Fibroblast of villous mesenchyme (primary cell): ENCODE results near the gene TMEM252. TPM values are rescaled to one million over a fixed set of nuclear protein-coding genes. Genes with fewer than 3 reads are reported as not detected.

Source experiments
- DNase-seq: peaks from one replicate; pipeline ENCODE4 v3.0.0-alpha.2; 2010; ENCODE audit warnings: low read depth
- H3K4me3 ChIP-seq: 2 replicates; pipeline ENCODE4 v1.5.1; 2011; ENCODE audit warnings: low read depth, mild to moderate bottlenecking, low read length
- total RNA-seq: library from RNA; depleted of rRNA; stranded (reverse); fragments of >200 nt; gene quantifications from 2 replicates; pipeline ENCODE4 v1.2.3, GENCODE V29; 2012
- TF ChIP-seq, protein P1 (sequence below): IDR thresholded peaks from 2 replicates; pipeline ENCODE4 v1.5.1; 2012; ENCODE audit warnings: low read depth, mild to moderate bottlenecking, low read length; ENCODE audit not compliant: insufficient read depth

Gene TMEM252
- total RNA-seq, 1 donor: not detected

- H3K4me3 ChIP-seq: no peak overlapping the region
- no peak for DNase-seq
- TF ChIP-seq, protein P1, sequence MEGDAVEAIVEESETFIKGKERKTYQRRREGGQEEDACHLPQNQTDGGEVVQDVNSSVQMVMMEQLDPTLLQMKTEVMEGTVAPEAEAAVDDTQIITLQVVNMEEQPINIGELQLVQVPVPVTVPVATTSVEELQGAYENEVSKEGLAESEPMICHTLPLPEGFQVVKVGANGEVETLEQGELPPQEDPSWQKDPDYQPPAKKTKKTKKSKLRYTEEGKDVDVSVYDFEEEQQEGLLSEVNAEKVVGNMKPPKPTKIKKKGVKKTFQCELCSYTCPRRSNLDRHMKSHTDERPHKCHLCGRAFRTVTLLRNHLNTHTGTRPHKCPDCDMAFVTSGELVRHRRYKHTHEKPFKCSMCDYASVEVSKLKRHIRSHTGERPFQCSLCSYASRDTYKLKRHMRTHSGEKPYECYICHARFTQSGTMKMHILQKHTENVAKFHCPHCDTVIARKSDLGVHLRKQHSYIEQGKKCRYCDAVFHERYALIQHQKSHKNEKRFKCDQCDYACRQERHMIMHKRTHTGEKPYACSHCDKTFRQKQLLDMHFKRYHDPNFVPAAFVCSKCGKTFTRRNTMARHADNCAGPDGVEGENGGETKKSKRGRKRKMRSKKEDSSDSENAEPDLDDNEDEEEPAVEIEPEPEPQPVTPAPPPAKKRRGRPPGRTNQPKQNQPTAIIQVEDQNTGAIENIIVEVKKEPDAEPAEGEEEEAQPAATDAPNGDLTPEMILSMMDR: no peak
Observed at GRCh38 chr9:68523367-68523936, 17.2 kb downstream of the TMEM252 start.

DNA sequence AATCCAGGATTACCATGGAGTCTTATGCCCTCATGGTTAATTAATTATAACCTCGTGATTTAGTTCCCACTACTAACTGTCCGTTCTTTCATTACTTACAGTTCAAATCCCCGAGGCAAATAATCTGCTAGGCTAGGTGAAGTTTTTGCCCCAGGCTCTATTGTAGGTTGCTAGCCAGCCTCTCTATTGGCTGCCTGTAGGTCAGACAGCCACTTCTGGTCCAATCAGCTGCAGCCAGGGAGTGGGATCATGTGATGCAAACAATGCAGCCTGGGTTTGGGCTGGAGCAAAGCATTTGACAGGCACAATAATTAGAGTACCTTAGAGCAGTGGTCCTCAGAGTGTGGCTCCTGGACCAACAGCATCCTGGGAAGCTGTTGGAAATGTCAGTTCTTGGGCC is 17.7 kb downstream of the TMEM252 start:
- no peak overlapping the region for H3K4me3 ChIP-seq
- no peak for DNase-seq
- TF ChIP-seq, protein P1: no peak

- H3K4me3 ChIP-seq: no peak overlapping the region
- no peak for DNase-seq
Observed at GRCh38 chr9:68522131-68522530, 18.6 kb downstream of the TMEM252 start.

DNA sequence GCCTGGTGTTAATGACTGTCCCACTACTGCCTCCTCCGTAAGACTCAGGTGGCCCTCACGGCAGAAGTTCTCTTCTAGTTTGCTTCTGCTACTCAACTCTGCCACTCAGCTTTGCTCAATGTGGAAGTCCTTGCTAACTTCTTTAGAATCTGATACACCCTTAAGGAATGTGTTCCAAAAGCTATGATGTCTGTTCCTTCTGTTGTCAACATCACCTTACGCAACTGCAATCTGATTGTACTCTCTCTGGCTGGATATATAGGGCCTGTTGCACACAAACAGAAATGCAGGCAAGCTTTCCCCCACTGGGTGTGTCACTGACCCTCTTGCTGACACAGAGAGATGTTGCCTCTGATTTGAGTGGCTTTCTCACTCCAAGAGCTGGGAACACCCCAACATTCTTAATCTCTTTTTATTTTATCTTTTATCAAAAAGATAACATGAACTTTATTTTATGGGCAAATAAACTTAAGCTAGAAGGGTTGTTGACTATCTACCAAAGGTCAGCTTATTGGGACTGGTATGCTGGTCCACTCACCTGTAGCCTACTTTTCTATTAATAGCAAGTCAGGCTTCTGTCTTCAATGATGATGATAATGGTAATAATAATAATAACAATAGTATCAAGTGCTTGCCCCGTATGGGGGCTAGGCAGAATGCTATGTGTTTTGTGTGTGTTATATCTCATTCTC is 25.2 kb downstream of the TMEM252 start:
- TF ChIP-seq, protein P1: no peak
- peak; percentile 89 for DNase-seq

More at GRCh38 chr9:68522131-68522530, 18.6 kb downstream of the TMEM252 start:
- TF ChIP-seq, protein P1: no peak

DNA sequence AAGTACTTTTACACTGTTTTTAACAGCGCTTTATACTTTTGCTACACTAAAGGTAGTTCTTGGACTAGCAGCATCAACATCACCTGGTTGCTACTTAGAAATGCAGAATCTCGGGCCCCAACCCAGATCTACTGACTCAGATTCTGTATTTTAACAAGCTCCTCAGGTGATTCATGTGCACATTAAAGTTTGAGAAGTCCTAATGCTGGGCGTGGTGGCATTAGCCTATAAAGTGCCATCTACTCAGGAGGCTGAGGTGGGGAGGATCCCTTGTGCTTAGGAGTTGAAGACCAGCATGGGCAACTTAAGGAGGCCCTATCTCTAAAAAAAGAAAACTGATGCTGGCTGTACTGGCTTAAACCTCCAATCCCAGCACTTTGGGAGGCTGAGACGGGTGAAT is 26.7 kb downstream of the TMEM252 start:
- H3K4me3 ChIP-seq: no peak overlapping the region
- TF ChIP-seq, protein P1: no peak
- no peak for DNase-seq

More for the DNA sequence above, 25.2 kb downstream of the TMEM252 start:
- H3K4me3 ChIP-seq: no peak overlapping the region

- DNase-seq: no peak
- TF ChIP-seq, protein P1: no peak
- H3K4me3 ChIP-seq: no peak overlapping the region
Observed at GRCh38 chr9:68513385-68513784, 27.3 kb downstream of the TMEM252 start.
